HepG2 (cell line): Measurements from ENCODE around the gene ZNF764. TPM values are rescaled to one million over a fixed set of nuclear protein-coding genes. Genes with fewer than 3 reads are reported as not detected.
A peak's percentile ranks its signal among the peaks of the same experiment; 100 is the strongest.

Experiments
- CCAR2 ChIP-seq: fragments of 200-400 bp; formaldehyde crosslinking; optimal IDR thresholded peaks from 2 replicates; pipeline ENCODE3; 2018; ENCODE audit warnings: low read depth, mild to moderate bottlenecking, low read length, moderate library complexity
- DR1 ChIP-seq: sonication (generic); formaldehyde crosslinking; IDR thresholded peaks from 2 replicates; pipeline ENCODE4 v1.8.0; 2021; ENCODE audit warnings: mild to moderate bottlenecking, missing genetic modification reagents, inconsistent platforms
- E2F1 ChIP-seq: sonication (generic); formaldehyde crosslinking; IDR thresholded peaks from 2 replicates; pipeline ENCODE4 v1.5.0; 2020; ENCODE audit warnings: missing genetic modification reagents
- FLYWCH1 ChIP-seq: sonication (generic); formaldehyde crosslinking; IDR thresholded peaks from 2 replicates; pipeline ENCODE4 v1.8.1; 2023; ENCODE audit warnings: mild to moderate bottlenecking, missing genetic modification reagents
- FOSL1 ChIP-seq: sonication (generic); formaldehyde crosslinking; IDR thresholded peaks from 2 replicates; pipeline ENCODE4 v1.9.0; 2021; ENCODE audit warnings: missing genetic modification reagents, borderline replicate concordance
- JDP2 ChIP-seq: sonication (generic); formaldehyde crosslinking; IDR thresholded peaks from 2 replicates; pipeline ENCODE4 v1.8.1; 2022; ENCODE audit warnings: missing genetic modification reagents, borderline replicate concordance
- KLF16 ChIP-seq, 2 experiments: sonication (generic) in 1 of 2; formaldehyde crosslinking in 1 of 2; IDR thresholded peaks; 2 replicates each; pipeline versions ENCODE4 v1.6.1 to v1.8.0; 2016 to 2023; ENCODE audit warnings: missing genetic modification reagents in 2 of 2, missing compliant biosample characterization in 1 of 2
- MED8 ChIP-seq: sonication (generic); formaldehyde crosslinking; IDR thresholded peaks from 2 replicates; pipeline ENCODE4 v1.8.1; 2023; ENCODE audit warnings: mild to moderate bottlenecking, missing genetic modification reagents; ENCODE audit not compliant: insufficient replicate concordance
- MLLT10 ChIP-seq: sonication (generic); formaldehyde crosslinking; IDR thresholded peaks from 2 replicates; pipeline ENCODE4 v1.4.0; 2020; ENCODE audit warnings: missing genetic modification reagents
- NR2F2 ChIP-seq: IDR thresholded peaks from 2 replicates; pipeline ENCODE4 v1.6.1; 2012; ENCODE audit warnings: low read depth, inconsistent platforms, borderline replicate concordance
- PHF21A ChIP-seq: sonication (generic); formaldehyde crosslinking; IDR thresholded peaks from 2 replicates; pipeline ENCODE4 v1.5.0; 2020; ENCODE audit warnings: mild to moderate bottlenecking, missing genetic modification reagents
- RFXAP ChIP-seq: sonication (generic); formaldehyde crosslinking; IDR thresholded peaks from 2 replicates; pipeline ENCODE4 v1.4.0; 2020; ENCODE audit warnings: missing genetic modification reagents, borderline replicate concordance
- SIX4 ChIP-seq: sonication (generic); formaldehyde crosslinking; IDR thresholded peaks from 2 replicates; pipeline ENCODE4 v1.4.0; 2020; ENCODE audit warnings: missing genetic modification reagents
- TBX3 ChIP-seq: fragments of 450-650 bp; IDR thresholded peaks from 2 replicates; pipeline ENCODE4 v1.6.1; 2017; ENCODE audit warnings: antibody characterized with exemption, mild to moderate bottlenecking, inconsistent platforms, borderline replicate concordance
- THYN1 ChIP-seq: sonication (generic); formaldehyde crosslinking; IDR thresholded peaks from 2 replicates; pipeline ENCODE4 v1.8.1; 2023; ENCODE audit warnings: low read depth, mild to moderate bottlenecking, moderate library complexity, missing genetic modification reagents, borderline replicate concordance
- ZNF34 ChIP-seq: sonication (generic); formaldehyde crosslinking; IDR thresholded peaks from 2 replicates; pipeline ENCODE4 v1.4.0; 2020; ENCODE audit warnings: mild to moderate bottlenecking, missing genetic modification reagents, borderline replicate concordance
- ZNF788 ChIP-seq: sonication (generic); formaldehyde crosslinking; IDR thresholded peaks from 2 replicates; pipeline ENCODE4 v1.5.0; 2020; ENCODE audit warnings: mild to moderate bottlenecking, missing genetic modification reagents, borderline replicate concordance
- ZSCAN20 ChIP-seq: sonication (generic); formaldehyde crosslinking; IDR thresholded peaks from 2 replicates; pipeline ENCODE4 v1.4.0; 2020; ENCODE audit warnings: missing genetic modification reagents, mild to moderate bottlenecking, borderline replicate concordance
- polyA plus RNA-seq, 8 experiments: library from polyadenylated mRNA; depleted of rRNA in 3 of 8; stranded (reverse) in 7 of 8; unstranded in 1 of 8; fragments of >200 nt; fragmentation: Illumina TruSeq in 4 of 8; extraction: Trizol in 4 of 8; gene quantifications; 2 replicates each; pipeline versions ENCODE4 v1.2.1 to v1.2.3, GENCODE V29; 2011 to 2016; ENCODE audit warnings: low read depth in 4 of 8, missing spikeins in 1 of 8, mixed read lengths in 1 of 8; ENCODE audit not compliant: insufficient read depth in 1 of 8
- total RNA-seq, 5 experiments: library from RNA; depleted of rRNA; stranded (reverse); fragments of >200 nt; fragmentation: Illumina TruSeq; extraction: Trizol; gene quantifications; 2 replicates each; pipeline ENCODE4 v1.2.3, GENCODE V29; 2016; ENCODE audit warnings: low read depth in 1 of 5
- TF ChIP-seq, protein P1 (sequence below): sonication (generic); formaldehyde crosslinking; IDR thresholded peaks from 2 replicates; pipeline ENCODE4 v1.4.0; 2020; ENCODE audit warnings: missing genetic modification reagents
- TF ChIP-seq, protein P2 (sequence below): sonication (generic); formaldehyde crosslinking; IDR thresholded peaks from 2 replicates; pipeline ENCODE4 v1.8.0; 2022; ENCODE audit warnings: low read depth, missing genetic modification reagents
- TF ChIP-seq, protein P3 (sequence below): sonication (generic); formaldehyde crosslinking; IDR thresholded peaks from 2 replicates; pipeline ENCODE4 v1.4.0; 2020; ENCODE audit warnings: mild to moderate bottlenecking, missing genetic modification reagents
- TF ChIP-seq, protein P4 (sequence below): sonication (generic); formaldehyde crosslinking; IDR thresholded peaks from 2 replicates; pipeline ENCODE4 v1.4.0; 2020; ENCODE audit warnings: missing genetic modification reagents, borderline replicate concordance

The ZNF764 gene
- total and polyA plus RNA-seq, 2 of the 13 experiments (the other 11 are each of a cell fraction or from before 2014, with no cell fraction given), result 4.1 to 9.1 TPM

DNA sequence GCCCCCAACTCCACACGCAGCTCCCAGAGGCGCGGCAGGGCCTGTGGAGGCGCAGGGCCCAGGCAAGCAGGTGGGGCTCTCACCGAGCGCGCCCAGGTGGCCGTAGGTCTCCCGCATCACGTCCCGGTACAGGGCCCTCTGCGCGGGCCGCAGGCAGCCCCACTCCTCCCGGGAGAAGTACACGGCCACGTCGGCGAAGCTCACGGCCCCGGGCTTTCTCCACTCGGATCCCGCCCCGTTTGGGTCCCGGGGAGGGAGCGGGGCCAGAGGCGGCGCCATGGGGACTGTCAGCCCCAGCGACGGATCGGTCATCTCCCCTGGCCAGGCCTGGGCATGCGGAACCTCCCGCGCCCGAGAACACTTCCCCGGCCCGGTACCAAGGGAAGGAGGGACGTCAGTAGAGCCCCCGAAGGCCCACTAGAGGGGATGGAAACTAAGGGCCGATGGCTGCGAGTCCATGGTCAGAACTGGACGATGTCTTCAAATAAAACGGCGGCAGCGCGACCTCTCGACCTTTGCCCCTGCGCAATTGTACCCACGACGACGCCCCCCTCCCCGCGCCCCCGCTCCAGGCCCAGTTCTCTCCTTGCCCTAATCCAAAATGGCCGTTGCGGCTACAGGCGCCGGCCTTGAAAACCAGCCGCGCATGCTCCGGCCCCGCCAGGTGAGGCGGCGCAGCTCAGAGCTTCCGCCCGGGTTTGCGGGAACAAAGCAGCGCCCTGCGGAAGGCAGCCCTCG is 23.6 kb downstream of the ZNF764 start, which contains the start of gene ZNF747 (continued):
- TF ChIP-seq MLLT10 (CRISPR knock-in tag), result no peak
- TF ChIP-seq, protein P1, sequence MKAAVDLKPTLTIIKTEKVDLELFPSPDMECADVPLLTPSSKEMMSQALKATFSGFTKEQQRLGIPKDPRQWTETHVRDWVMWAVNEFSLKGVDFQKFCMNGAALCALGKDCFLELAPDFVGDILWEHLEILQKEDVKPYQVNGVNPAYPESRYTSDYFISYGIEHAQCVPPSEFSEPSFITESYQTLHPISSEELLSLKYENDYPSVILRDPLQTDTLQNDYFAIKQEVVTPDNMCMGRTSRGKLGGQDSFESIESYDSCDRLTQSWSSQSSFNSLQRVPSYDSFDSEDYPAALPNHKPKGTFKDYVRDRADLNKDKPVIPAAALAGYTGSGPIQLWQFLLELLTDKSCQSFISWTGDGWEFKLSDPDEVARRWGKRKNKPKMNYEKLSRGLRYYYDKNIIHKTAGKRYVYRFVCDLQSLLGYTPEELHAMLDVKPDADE, result peak; percentile 40; the same call in 1 of the 2 replicates
- TF ChIP-seq, protein P2, sequence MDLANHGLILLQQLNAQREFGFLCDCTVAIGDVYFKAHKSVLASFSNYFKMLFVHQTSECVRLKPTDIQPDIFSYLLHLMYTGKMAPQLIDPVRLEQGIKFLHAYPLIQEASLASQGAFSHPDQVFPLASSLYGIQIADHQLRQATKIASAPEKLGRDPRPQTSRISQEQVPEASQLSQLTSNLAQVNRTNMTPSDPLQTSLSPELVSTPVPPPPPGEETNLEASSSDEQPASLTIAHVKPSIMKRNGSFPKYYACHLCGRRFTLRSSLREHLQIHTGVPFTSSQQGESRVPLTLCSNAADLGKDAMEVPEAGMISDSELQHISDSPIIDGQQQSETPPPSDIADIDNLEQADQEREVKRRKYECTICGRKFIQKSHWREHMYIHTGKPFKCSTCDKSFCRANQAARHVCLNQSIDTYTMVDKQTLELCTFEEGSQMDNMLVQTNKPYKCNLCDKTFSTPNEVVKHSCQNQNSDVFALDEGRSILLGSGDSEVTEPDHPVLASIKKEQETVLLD, result peak; percentile 77
- TF ChIP-seq PHF21A (CRISPR knock-in tag), result peak; percentile 97
- 0 out of 2 replicates have a peak, but pooled peaks have one; percentile 16 for TF ChIP-seq SIX4 (CRISPR knock-in tag)
- peak; percentile 7; the same call in 1 of the 2 replicates for TF ChIP-seq TBX3
- no peak for TF ChIP-seq JDP2
- peak; percentile 74 for TF ChIP-seq E2F1 (CRISPR knock-in tag)
- TF ChIP-seq ZNF34 (CRISPR knock-in tag), result no peak
- peak; percentile 85 for TF ChIP-seq MED8 (CRISPR knock-in tag)
- peak; percentile 81 for TF ChIP-seq NR2F2
- peak; percentile 85; the same call in 1 of the 2 replicates for TF ChIP-seq FLYWCH1
- no peak for TF ChIP-seq FOSL1 (CRISPR knock-in tag)
- no peak for TF ChIP-seq CCAR2
- TF ChIP-seq ZNF788, result peak; percentile 93
- TF ChIP-seq RFXAP (CRISPR knock-in tag), result no peak; the same call in none of the 2 replicates
- TF ChIP-seq THYN1, result peak; percentile 71
- TF ChIP-seq KLF16 (CRISPR knock-in tag; IDR thresholded peaks at IDR 0.05), result peak in 1 of 2 experiments; percentile 36; a peak in 3 of 4 replicates
- TF ChIP-seq, protein P3, sequence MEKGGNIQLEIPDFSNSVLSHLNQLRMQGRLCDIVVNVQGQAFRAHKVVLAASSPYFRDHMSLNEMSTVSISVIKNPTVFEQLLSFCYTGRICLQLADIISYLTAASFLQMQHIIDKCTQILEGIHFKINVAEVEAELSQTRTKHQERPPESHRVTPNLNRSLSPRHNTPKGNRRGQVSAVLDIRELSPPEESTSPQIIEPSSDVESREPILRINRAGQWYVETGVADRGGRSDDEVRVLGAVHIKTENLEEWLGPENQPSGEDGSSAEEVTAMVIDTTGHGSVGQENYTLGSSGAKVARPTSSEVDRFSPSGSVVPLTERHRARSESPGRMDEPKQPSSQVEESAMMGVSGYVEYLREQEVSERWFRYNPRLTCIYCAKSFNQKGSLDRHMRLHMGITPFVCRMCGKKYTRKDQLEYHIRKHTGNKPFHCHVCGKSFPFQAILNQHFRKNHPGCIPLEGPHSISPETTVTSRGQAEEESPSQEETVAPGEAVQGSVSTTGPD (CRISPR knock-in tag), result peak; percentile 64; the same call in 1 of the 2 replicates
- TF ChIP-seq, protein P4, sequence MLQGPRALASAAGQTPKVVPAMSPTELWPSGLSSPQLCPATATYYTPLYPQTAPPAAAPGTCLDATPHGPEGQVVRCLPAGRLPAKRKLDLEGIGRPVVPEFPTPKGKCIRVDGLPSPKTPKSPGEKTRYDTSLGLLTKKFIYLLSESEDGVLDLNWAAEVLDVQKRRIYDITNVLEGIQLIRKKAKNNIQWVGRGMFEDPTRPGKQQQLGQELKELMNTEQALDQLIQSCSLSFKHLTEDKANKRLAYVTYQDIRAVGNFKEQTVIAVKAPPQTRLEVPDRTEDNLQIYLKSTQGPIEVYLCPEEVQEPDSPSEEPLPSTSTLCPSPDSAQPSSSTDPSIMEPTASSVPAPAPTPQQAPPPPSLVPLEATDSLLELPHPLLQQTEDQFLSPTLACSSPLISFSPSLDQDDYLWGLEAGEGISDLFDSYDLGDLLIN (CRISPR knock-in tag), result no peak; the same call in 1 of the 2 replicates
- TF ChIP-seq DR1 (CRISPR knock-in tag), result peak; percentile 76
- no peak; the same call in none of the 2 replicates for TF ChIP-seq ZSCAN20
